Measurements from ENCODE around the gene R3HDM2. TPM values are rescaled to one million over a fixed set of nuclear protein-coding genes. Genes with fewer than 3 reads are reported as not detected.

R3HDM2 gene
- polyA plus RNA-seq, 1 experiment, result 20.0 TPM

- ChIA-PET POLR2A (no interaction called here), CTCF (interaction anchor here (2.3 to 3.1 kb wide), 3 partner anchors 12 to 17 kb away, joined by 16 to 28 read pairs (median 21); no protein-coding TSS in a partner anchor)
- TF ChIP-seq CTCF (IDR thresholded peaks at IDR 0.05; ENCODE audit: low read depth, low read length), result no peak
Measured at GRCh38 chr12:57225680-57226210, 205.1 kb downstream of the R3HDM2 start.

GRCh38 chr12:57224973-57225679 is 205.7 kb downstream of the R3HDM2 start:
- H3K27me3 ChIP-seq (ENCODE audit: control insufficient read depth, insufficient read depth, low read length), result peaks cover 22% of the 10 kb centered on the region
- no peak for DNase-seq (ENCODE audit: low read depth, low spot score)
- TF ChIP-seq CTCF (IDR thresholded peaks at IDR 0.05; ENCODE audit: low read depth, low read length), result peak; percentile 34; the same call in 1 of the 2 replicates
- no peak overlapping the region for H3K4me3 ChIP-seq (ENCODE audit: low read depth, low read length)
- CTCF ChIA-PET, result interaction anchor here (1.0 to 3.4 kb wide), 5 partner anchors 11 to 228 kb away, joined by 3 to 28 read pairs (median 16); no protein-coding TSS in a partner anchor
- H3K9me3 ChIP-seq (ENCODE audit: control insufficient read depth, insufficient read depth, low read length), result no peaks in the 10 kb centered on the region; the same call in 1 of the 2 replicates
- H3K27ac ChIP-seq (ENCODE audit: low read depth, low read length), result no peak overlapping the region
- POLR2A ChIA-PET, result no interaction called here

More at GRCh38 chr12:57225680-57226210, 205.1 kb downstream of the R3HDM2 start:
- no peak for DNase-seq (ENCODE audit: low read depth, low spot score)
- Histone ChIP-seq H3K27ac (ENCODE audit: low read depth, low read length) (no peak overlapping the region), H3K4me3 (ENCODE audit: low read depth, low read length) (no peak overlapping the region), H3K9me3 (ENCODE audit: control insufficient read depth, insufficient read depth, low read length) (no peaks in the 10 kb centered on the region; the same call in 1 of the 2 replicates), H3K27me3 (ENCODE audit: control insufficient read depth, insufficient read depth, low read length) (peaks cover 18% of the 10 kb centered on the region)

- Histone ChIP-seq H3K9me3 (ENCODE audit: control insufficient read depth, insufficient read depth, low read length) (no peaks in the 10 kb centered on the region; the same call in 1 of the 2 replicates), H3K27me3 (ENCODE audit: control insufficient read depth, insufficient read depth, low read length) (peaks cover 28% of the 10 kb centered on the region), H3K27ac (ENCODE audit: low read depth, low read length) (no peak overlapping the region), H3K4me3 (ENCODE audit: low read depth, low read length) (no peak overlapping the region)
- no peak for TF ChIP-seq CTCF (IDR thresholded peaks at IDR 0.05; ENCODE audit: low read depth, low read length)
- ChIA-PET CTCF (interaction anchor here (1.0 to 3.4 kb wide), 3 partner anchors 10 to 228 kb away, joined by 3 to 16 read pairs (median 6); no protein-coding TSS in a partner anchor), POLR2A (no interaction called here)
- no peak for DNase-seq (ENCODE audit: low read depth, low spot score)
Measured at GRCh38 chr12:57224278-57224972, 206.4 kb downstream of the R3HDM2 start.

GRCh38 chr12:57223191-57224165 is 207.4 kb downstream of the R3HDM2 start:
- TF ChIP-seq CTCF (IDR thresholded peaks at IDR 0.05; ENCODE audit: low read depth, low read length), result no peak
- ChIA-PET POLR2A (interaction anchor here (0.6 kb wide), 1 partner anchor 20 kb away, joined by 5 read pairs; no protein-coding TSS in a partner anchor), CTCF (interaction anchor here (1.0 to 3.4 kb wide), 3 partner anchors 9 to 229 kb away, joined by 3 to 16 read pairs (median 6); no protein-coding TSS in a partner anchor)
- H3K9me3 ChIP-seq (ENCODE audit: control insufficient read depth, insufficient read depth, low read length), result no peaks in the 10 kb centered on the region; the same call in 1 of the 2 replicates
- no peak overlapping the region for H3K27ac ChIP-seq (ENCODE audit: low read depth, low read length)
- H3K4me3 ChIP-seq (ENCODE audit: low read depth, low read length), result no peak overlapping the region
- DNase-seq (ENCODE audit: low read depth, low spot score), result no peak
- peaks cover 34% of the 10 kb centered on the region for H3K27me3 ChIP-seq (ENCODE audit: control insufficient read depth, insufficient read depth, low read length)
